Lung microvascular endothelial cell (primary cell): ENCODE measurements around the gene ACOT7. TPM values are rescaled to one million over a fixed set of nuclear protein-coding genes. Genes with fewer than 3 reads are reported as not detected.

ENCODE experiments used
- DNase-seq, 2 donors: peaks; one replicate each; pipeline versions ENCODE4 v3.0.0 to v3.0.0-alpha.2; 2010; ENCODE audit warnings: low read depth in 2 of 2
- total RNA-seq: library from RNA; depleted of rRNA; stranded (reverse); fragments of >200 nt; gene quantifications from 2 replicates; pipeline ENCODE4 v1.2.1, GENCODE V29; 2014

Gene ACOT7
- total RNA-seq, 1 donor from 2014 or later = 10.7 TPM

- peak; percentile 74 to 80 for DNase-seq
Measured at GRCh38 chr1:6343506-6344405, 49.8 kb downstream of the ACOT7 start.

GRCh38 chr1:6342056-6342455 is 51.5 kb downstream of the ACOT7 start:
- no peak for DNase-seq

- DNase-seq = no peak
Measured at GRCh38 chr1:6338695-6339094, 54.9 kb downstream of the ACOT7 start.

GRCh38 chr1:6336776-6337622 is 56.6 kb downstream of the ACOT7 start:
- no peak for DNase-seq

- DNase-seq = no peak
Measured at GRCh38 chr1:6334261-6334993, 59.1 kb downstream of the ACOT7 start.

GRCh38 chr1:6332821-6333220 is 60.7 kb downstream of the ACOT7 start:
- no peak for DNase-seq

GRCh38 chr1:6331543-6332273 is 61.9 kb downstream of the ACOT7 start:
- DNase-seq = no peak

GRCh38 chr1:6330410-6330911 is 63.1 kb downstream of the ACOT7 start:
- peak in 1 of 2 donors; percentile 75 for DNase-seq

- peak in 1 of 2 donors; percentile 76 for DNase-seq
Measured at GRCh38 chr1:6329851-6330250, 63.7 kb downstream of the ACOT7 start.

GRCh38 chr1:6329396-6329795 is 64.2 kb downstream of the ACOT7 start:
- peak; percentile 14 to 59 for DNase-seq

GRCh38 chr1:6328696-6329095 is 64.9 kb downstream of the ACOT7 start:
- no peak for DNase-seq

GRCh38 chr1:6328091-6328490 is 65.5 kb downstream of the ACOT7 start:
- no peak for DNase-seq

GRCh38 chr1:6325482-6325881 is 68.1 kb downstream of the ACOT7 start:
- DNase-seq = no peak

- DNase-seq = no peak
Measured at GRCh38 chr1:6322161-6322560, 71.4 kb downstream of the ACOT7 start.

- no peak for DNase-seq
Measured at GRCh38 chr1:6321205-6321604, 72.4 kb downstream of the ACOT7 start.

- peak in 1 of 2 donors; percentile 70 for DNase-seq
Measured at GRCh38 chr1:6317098-6317760, 76.3 kb downstream of the ACOT7 start.

- DNase-seq = no peak
Measured at GRCh38 chr1:6316240-6317097, 77.1 kb downstream of the ACOT7 start.

GRCh38 chr1:6314503-6314902 is 79.1 kb downstream of the ACOT7 start:
- DNase-seq = no peak
